HG02763 (cell line): ENCODE data around the gene SYT2.

Source experiments
- ATAC-seq: cut with Tn5 transposase; IDR thresholded peaks from one replicate; pipeline ENCODE4 v1.9.1; 2021; ENCODE audit warnings: mild to moderate bottlenecking, moderate library complexity; ENCODE audit not compliant: unreplicated experiment

SYT2 gene

DNA sequence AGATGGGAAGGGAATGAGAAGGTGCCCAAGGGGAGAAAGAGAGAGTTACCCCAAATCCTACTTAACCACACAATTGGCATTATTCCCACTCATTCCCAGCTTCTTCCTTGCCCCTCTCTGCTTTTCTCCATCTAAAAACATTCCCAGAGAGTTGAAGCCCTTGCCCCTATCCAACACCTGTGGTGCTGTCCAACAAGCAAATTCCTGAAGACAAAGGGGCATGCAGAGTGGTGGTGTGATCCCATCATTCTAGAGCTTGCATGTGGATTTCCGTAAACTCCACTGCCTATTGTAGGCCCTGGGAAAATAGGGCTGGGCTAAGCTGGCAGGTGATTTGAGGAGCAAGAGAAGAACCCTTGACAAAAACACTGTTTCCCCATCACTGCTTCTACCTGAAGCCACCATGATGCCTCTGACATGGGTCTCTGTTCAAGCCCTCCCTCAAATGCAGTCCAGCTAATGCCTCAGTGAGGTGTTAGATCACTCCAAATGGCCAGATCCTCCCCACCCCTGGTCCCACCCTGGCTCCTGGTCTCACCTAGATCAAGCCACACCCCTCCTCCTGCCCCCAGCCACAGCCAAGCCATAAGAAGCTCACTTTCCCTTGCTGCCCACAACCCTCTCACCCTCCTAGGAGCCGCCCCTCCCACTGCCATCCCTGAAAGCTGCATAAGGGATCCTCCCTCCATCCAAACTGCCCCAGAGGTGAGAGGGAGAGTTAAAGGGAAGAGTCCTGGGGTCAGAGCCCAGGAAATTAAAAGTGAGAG lies 29.5 kb downstream of the SYT2 start:
- ATAC-seq = no peak

- no peak for ATAC-seq
Observed at GRCh38 chr1:202679406-202680177, 30.7 kb downstream of the SYT2 start.

DNA sequence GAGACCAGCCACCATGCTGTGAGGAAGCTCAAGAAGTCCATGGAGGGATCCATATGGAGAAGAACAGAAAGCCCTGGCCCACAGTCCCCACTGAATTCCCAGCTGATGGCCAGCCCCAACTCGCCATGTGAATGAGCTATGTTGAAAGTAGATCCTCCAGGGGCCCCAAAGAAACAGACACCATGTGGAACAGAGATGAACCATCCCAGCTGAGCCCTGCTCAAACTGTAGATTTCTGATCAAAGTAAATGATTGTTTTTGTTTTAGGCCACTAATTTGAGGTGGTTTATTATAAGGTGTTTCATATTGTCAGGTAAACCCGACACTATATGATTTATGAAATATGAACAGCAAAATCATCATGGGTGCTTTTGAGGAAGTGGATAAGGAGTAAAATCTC lies 32.8 kb downstream of the SYT2 start:
- no peak for ATAC-seq

GRCh38 chr1:202673531-202673930 lies 36.7 kb downstream of the SYT2 start:
- no peak for ATAC-seq

- ATAC-seq = no peak
Observed at GRCh38 chr1:202671399-202671798, 38.9 kb downstream of the SYT2 start.

GRCh38 chr1:202665417-202665816 lies 44.8 kb downstream of the SYT2 start:
- ATAC-seq = no peak

- ATAC-seq = no peak
Observed at GRCh38 chr1:202664083-202664482, 46.2 kb downstream of the SYT2 start.

GRCh38 chr1:202663131-202663530 lies 47.1 kb downstream of the SYT2 start:
- ATAC-seq = no peak

DNA sequence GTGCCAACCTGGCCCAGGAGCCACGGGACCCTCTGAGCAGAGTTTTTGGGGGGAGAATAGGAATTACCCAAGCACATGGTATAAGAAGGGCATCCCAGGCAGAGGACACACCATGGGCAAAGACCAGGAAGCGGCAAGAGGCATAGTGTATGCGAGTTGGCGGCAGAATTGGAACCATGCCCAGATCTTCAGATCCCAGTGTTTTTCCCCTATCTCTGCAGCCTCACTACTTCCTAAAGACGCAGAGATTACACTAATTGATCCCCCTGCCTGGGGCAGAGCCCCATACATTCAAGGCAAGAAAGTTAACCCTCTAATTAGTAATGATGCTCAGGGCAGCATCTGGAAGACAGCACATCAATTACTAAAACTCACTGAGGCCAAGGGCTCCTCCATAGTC lies 48.2 kb downstream of the SYT2 start:
- no peak for ATAC-seq

DNA sequence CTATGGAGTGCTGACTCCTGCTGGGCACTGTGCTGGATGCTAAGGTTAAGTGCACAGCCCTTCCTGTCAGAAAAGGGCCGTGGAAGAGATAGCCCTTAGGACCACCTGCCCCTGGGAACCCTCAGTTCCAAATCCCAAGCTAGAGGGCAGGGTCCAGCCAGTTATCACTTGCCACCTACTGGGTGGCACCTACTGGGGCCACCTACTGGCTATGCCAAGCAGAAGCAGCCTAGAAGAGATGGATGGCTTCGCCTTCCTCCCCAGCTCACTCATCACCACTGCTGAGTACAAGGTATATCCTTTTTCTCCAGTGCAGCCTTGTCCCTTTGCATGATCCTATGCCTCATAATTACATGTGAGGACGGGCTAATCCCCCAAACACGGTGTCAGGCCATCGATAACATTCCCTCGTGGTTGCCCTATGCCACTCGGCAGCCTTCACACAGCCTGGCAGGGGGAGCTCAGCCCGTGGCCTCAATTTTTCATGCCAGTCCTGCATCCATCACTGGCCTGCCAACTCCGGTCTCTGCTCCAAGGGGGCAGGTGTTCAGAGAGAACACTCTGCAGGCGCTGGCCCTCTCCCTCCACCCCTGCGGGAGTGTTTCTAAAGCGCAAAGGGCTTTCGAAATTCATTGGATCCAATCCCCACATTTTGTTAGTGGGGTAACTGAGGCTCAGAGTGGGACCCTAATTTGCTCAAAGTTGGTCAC lies 49.0 kb downstream of the SYT2 start:
- no peak for ATAC-seq

- no peak for ATAC-seq
Observed at GRCh38 chr1:202659974-202660373, 50.3 kb downstream of the SYT2 start.

DNA sequence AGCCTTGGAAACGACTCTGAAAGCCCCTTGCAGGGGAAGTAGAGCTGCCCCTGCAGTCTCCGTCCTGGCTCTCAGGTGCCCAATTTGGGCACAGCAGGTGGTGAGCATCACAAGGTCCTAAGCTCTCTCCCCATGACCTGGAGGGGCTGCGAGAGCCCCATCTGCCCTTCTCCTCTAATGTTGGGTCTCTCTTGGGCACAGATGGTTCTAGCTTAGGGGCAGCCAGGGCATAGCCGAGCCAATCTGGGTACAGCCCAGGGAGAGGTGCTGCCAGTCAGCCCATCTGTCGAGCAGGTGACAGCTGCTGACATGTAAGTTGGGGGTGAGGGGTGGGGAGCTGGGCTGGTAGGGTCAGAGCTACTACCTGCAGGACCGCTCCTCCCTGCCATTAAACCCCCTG lies 50.7 kb downstream of the SYT2 start:
- ATAC-seq = no peak

DNA sequence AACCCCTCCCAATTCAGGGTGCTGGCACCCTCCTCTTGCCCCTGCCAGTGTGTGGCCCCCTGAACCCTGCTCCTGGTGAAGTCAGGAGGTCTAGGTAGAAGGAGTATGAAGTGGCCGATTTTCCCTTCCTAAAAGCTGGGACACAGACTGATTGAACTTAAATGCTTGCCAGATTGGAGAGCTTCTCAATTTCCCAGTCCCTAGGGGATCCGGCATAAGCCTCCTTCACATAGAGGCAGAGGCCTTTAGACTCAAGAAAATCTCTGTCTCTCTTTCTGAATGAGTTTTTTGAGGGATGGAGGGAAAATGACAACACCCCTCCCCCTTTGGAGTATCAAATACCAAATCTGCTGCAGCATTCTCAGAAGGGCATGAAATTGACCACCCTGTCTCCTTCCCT lies 51.5 kb downstream of the SYT2 start:
- ATAC-seq = no peak

DNA sequence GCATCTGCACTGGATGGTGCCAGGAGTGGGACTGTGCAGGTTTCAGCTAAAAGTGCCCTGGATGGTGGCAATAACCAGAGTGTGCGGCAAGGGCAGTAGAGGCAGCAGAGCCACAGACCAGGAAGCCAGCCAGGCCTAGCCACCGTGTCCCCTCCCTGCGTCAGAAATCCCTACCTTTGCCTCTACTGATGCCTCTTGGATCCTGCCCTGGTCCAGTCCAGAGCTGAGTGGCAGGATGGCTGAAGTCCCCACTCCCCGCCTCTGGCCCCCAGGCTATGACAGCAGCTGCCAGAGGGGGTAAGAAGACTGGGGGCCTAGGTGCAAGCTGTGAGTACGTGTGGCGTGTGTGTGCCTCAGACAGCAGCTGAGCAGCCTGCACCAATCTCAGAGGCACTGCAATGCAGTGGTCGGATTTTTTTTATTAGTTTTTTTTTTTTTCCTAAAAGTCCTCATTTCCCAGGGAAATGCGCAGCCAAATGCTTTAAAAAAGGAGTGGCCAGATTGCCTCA lies 51.9 kb downstream of the SYT2 start:
- ATAC-seq = no peak

GRCh38 chr1:202656951-202657646 lies 53.2 kb downstream of the SYT2 start:
- ATAC-seq = no peak

- ATAC-seq = no peak
Observed at GRCh38 chr1:202656057-202656456, 54.2 kb downstream of the SYT2 start.

DNA sequence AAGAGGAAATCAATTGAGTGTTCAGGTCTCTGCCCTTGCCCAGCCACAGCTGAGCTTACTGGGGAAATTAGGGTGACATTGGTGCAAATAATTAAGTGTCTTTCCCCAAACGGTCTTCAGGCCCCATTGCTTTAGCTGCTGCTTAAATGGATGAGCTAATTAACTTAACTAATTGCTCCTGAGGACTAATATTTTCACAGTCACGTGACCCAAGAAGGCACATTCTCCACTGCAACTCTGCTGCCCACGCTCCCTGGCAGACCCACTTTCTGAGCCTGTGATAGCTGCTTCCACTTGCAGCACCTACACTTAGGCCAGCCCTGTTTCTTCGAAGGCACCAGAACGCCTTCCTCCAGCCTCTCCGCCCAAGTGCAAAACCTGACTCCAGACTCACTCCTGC lies 56.2 kb downstream of the SYT2 start:
- no peak for ATAC-seq

GRCh38 chr1:202649553-202650392 lies 60.5 kb downstream of the SYT2 start:
- ATAC-seq = no peak

DNA sequence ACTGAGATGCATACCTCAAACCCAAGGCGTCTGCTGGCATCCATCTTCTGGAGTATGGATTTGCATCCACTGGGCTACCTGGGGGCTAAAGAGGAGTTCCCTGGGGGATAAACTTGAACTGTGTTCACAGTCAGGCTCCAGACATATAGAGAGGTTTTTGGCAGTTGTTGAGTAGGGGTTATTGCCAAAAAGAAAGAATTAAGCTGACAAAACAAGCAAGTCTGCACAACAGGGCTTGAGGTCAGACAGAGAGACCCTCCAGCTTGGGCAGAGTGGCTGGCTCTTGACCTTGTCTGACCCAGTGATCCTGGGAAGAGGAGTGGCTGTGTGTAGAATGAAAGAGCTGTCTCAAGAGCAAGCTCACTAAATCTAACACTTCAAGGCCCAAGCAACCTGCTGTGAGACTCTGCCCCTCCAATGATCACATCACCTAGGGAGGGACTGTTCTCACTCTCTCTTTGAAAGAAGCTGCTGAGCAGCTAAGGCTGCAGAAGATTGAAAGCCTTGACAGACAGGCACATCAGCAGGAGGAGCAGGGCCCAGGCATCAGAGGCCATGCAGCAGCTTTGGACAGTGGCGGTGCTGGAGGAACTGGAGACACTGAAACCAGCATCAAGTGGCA lies 61.5 kb downstream of the SYT2 start:
- no peak for ATAC-seq

DNA sequence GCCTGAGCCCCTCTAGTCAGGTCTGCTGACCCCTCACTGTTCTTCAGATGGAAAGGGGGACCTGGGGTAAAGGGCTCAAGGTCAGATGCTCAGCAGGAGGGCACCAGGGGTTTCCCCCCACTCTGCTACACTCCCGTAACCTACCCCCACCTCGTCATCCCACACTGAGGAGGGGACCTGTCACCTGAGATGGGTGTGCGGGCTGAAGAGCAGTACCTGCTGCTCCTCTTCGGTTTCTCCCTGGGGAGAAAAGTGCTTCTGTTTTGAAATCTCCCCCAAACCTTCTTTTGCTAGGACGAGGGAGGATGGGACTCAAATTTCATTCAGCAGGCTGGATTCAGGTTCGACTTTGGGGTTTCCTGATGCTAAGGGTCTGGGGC lies 65.2 kb downstream of the SYT2 start:
- no peak for ATAC-seq
